ENCODE measurements around the gene MCOLN3.

Gene MCOLN3

GRCh38 chr1:85048296-85049064, at the start of gene MCOLN3:
MCOLN3 (minus strand) TSS chr1:85048500; CDS start chr1:85045360, 3,140 bp downstream.
- DNase-seq, result no peak

- no peak for DNase-seq
These were observed 45.3 kb upstream of the MCOLN3 start for GRCh38 chr1:85093644-85094043.

- DNase-seq, result peak; percentile 69 to 75
These were observed 43.5 kb upstream of the MCOLN3 start for GRCh38 chr1:85091671-85092280.

GRCh38 chr1:85090225-85090624, 41.9 kb upstream of the MCOLN3 start:
- no peak for DNase-seq

- no peak for DNase-seq
These were observed 40.9 kb upstream of the MCOLN3 start for GRCh38 chr1:85089203-85089602.

GRCh38 chr1:85088408-85088784, 40.1 kb upstream of the MCOLN3 start:
- no peak for DNase-seq

GRCh38 chr1:85087659-85088407, 39.5 kb upstream of the MCOLN3 start:
- DNase-seq, result no peak

- DNase-seq, result no peak
These were observed 37.1 kb upstream of the MCOLN3 start for GRCh38 chr1:85085417-85085816.

GRCh38 chr1:85078903-85079302, 30.6 kb upstream of the MCOLN3 start:
- DNase-seq, result peak; percentile 12 to 18

GRCh38 chr1:85074365-85074964, 26.2 kb upstream of the MCOLN3 start:
- DNase-seq, result no peak

GRCh38 chr1:85070972-85071492, 22.7 kb upstream of the MCOLN3 start:
- no peak for DNase-seq

GRCh38 chr1:85068846-85069245, 20.5 kb upstream of the MCOLN3 start:
- DNase-seq, result no peak

- DNase-seq, result no peak
These were observed 17.2 kb upstream of the MCOLN3 start for GRCh38 chr1:85065550-85065949.

- DNase-seq, result no peak
These were observed 14.2 kb upstream of the MCOLN3 start for GRCh38 chr1:85062425-85063026.

GRCh38 chr1:85061711-85062424, 13.6 kb upstream of the MCOLN3 start:
- DNase-seq, result peak; percentile 85

- DNase-seq, result no peak
These were observed 11.7 kb upstream of the MCOLN3 start for GRCh38 chr1:85060038-85060437.

- DNase-seq, result no peak
These were observed 11.3 kb upstream of the MCOLN3 start for GRCh38 chr1:85059563-85059962.

- no peak for DNase-seq
These were observed 10.5 kb upstream of the MCOLN3 start for GRCh38 chr1:85058786-85059185.

GRCh38 chr1:85058311-85058710, 10.0 kb upstream of the MCOLN3 start:
- no peak for DNase-seq

GRCh38 chr1:85054664-85055063, 6.4 kb upstream of the MCOLN3 start:
- DNase-seq, result no peak

GRCh38 chr1:85049735-85050166, 1.5 kb upstream of the MCOLN3 start:
- DNase-seq, result no peak
